Smooth muscle cell (in vitro differentiated cells): ENCODE measurements around the gene ESR2. TPM values are rescaled to one million over a fixed set of nuclear protein-coding genes. Genes with fewer than 3 reads are reported as not detected.
A peak's percentile ranks its signal among the peaks of the same experiment; 100 is the strongest.

Experiments
- DNase-seq: peaks from one replicate; lab custom pipeline; 2025; ENCODE audit not compliant: unreplicated experiment; lab: John Stamatoyannopoulos, UW
- H2AFZ ChIP-seq: fragments of 200-600 bp; sonication (generic); 2 replicates; pipeline ENCODE4 v1.6.0; 2016; ENCODE audit warnings: antibody characterized with exemption, low read depth, mild to moderate bottlenecking
- H3F3A ChIP-seq: fragments of 200-600 bp; sonication (generic); 2 replicates; pipeline ENCODE4 v1.6.0; 2017; ENCODE audit warnings: antibody characterized with exemption, low read depth
- H3K27ac ChIP-seq: fragments of 200-600 bp; sonication (generic); 2 replicates; pipeline ENCODE4 v1.5.1; 2016; ENCODE audit warnings: low read depth, mild to moderate bottlenecking
- H3K27me3 ChIP-seq: fragments of 200-600 bp; sonication (generic); 2 replicates; pipeline ENCODE4 v1.6.1; 2016; ENCODE audit warnings: low read depth, mild to moderate bottlenecking
- H3K36me3 ChIP-seq: fragments of 200-600 bp; sonication (generic); 2 replicates; pipeline ENCODE4 v1.5.1; 2016; ENCODE audit warnings: low read depth
- H3K4me1 ChIP-seq: fragments of 200-600 bp; sonication (generic); 2 replicates; pipeline ENCODE4 v1.5.1; 2016; ENCODE audit warnings: low read depth
- H3K4me2 ChIP-seq: fragments of 200-600 bp; sonication (generic); 2 replicates; pipeline ENCODE4 v1.6.0; 2016; ENCODE audit warnings: mild to moderate bottlenecking
- H3K4me3 ChIP-seq: fragments of 200-600 bp; sonication (generic); 2 replicates; pipeline ENCODE4 v1.5.1; 2016; ENCODE audit warnings: mild to moderate bottlenecking
- H3K79me2 ChIP-seq: fragments of 200-600 bp; sonication (generic); 2 replicates; pipeline ENCODE4 v1.6.0; 2016; ENCODE audit warnings: low read depth, mild to moderate bottlenecking
- H3K9ac ChIP-seq: fragments of 200-600 bp; sonication (generic); 2 replicates; pipeline ENCODE4 v1.6.0; 2016; ENCODE audit warnings: low read depth
- H3K9me3 ChIP-seq: fragments of 200-600 bp; sonication (generic); replicated peaks from 2 replicates; pipeline ENCODE4 v1.5.1; 2016; ENCODE audit warnings: low read depth
- H4K20me1 ChIP-seq: fragments of 200-600 bp; sonication (generic); 2 replicates; pipeline ENCODE4 v1.6.0; 2016; ENCODE audit warnings: low read depth
- CTCF ChIP-seq: fragments of 200-600 bp; sonication (generic); IDR thresholded peaks from 2 replicates; pipeline ENCODE4 v1.5.1; 2017; ENCODE audit warnings: borderline replicate concordance, mild to moderate bottlenecking, antibody characterized with exemption; ENCODE audit not compliant: insufficient read depth, poor library complexity, severe bottlenecking
- WGBS: methylation state at CpG from one replicate; pipeline ENCODE4 v1.1.7; 2016; ENCODE audit warnings: low lambda C conversion rate; 5-methylcytosine and 5-hydroxymethylcytosine counted together
- polyA plus RNA-seq: library from polyadenylated mRNA; unstranded; fragments of >200 nt; fragmentation: Nextera tagmentation; extraction: Ambion mirVana; gene quantifications from 2 replicates; pipeline ENCODE4 v1.2.1, GENCODE V29; 2016
- total RNA-seq: library from RNA; depleted of rRNA; stranded (reverse); fragments of >200 nt; gene quantifications from 2 replicates; pipeline ENCODE4 v1.2.3, GENCODE V29; 2014

Gene ESR2
- total and polyA plus RNA-seq, 2 experiments from 2014 or later, result not detected

DNA sequence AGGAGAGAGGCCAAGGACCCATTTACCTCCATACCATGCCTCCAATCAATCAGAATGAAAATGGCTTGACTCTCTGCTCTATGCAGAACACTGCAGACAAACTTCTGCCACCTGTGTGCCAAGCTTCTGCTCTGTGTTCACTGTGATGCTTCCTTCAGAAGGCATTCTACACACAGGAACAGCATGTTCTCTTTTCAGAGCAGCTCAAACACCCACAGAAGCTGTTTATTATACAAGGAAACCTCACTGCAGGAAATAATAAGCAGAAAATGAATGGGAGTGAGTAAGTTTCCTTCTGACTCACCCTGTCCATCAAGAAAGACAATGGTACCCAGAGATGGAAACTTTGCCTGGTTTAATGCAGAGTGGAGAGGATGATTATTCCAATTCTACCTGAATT is 2.4 kb upstream of the ESR2 start:
- Histone ChIP-seq H4K20me1 (no peaks in the 10 kb centered on the region), H3K9ac (no peak overlapping the region), H3K27ac (no peak overlapping the region), H3K27me3 (peaks cover 62% of the 10 kb centered on the region), H3K4me2 (no peak overlapping the region), H3K9me3 (no peaks in the 10 kb centered on the region), H3K4me1 (peaks cover 14% of the 10 kb centered on the region), H3K79me2 (no peaks in the 10 kb centered on the region), H3F3A (no peaks in the 10 kb centered on the region), H2AFZ (no peak overlapping the region), H3K4me3 (no peak overlapping the region), H3K36me3 (no peaks in the 10 kb centered on the region)
- DNase-seq, result no peak
- no peak for TF ChIP-seq CTCF

DNA sequence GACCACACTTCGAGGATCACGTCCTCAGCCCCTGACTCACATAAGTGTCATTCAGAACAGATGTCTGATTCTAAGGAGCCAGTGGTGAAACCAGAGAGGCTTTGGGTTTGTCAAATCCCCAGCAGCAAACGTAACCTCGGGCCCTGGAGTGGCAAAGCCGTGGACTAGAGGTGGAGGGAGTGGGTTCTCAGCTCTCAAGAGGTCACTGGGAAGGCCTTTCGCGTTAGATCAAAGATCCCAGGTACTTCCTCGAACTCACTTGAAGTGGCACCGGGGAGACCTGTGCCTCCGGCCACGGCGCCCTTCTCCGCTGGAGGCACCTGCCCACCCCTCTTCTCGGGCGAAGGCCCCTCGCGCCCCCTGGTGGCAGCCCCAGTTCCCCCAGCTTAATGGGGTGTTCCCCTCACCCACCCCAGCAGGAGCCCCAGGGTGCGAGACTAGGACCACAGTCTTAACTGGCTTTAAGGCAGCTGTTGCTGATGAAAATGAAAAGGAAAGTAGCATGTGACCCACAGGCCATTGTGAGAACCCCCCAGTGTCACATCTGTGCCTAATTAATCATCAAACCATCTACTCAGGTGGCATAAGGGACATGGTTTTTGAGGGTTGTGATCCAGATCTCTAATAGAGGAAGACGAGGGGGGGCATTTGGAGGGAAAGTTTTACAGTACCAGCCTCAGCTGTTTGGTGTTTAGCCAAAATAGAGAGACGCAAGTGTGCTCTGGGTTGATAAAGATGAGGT is 672 bp upstream of the ESR2 start:
- Histone ChIP-seq H3K9ac (no peak overlapping the region), H4K20me1 (no peaks in the 10 kb centered on the region), H3K79me2 (no peaks in the 10 kb centered on the region), H3K9me3 (no peaks in the 10 kb centered on the region), H3K36me3 (no peaks in the 10 kb centered on the region), H3K4me2 (peak overlapping the region; percentile 88), H3K4me1 (peaks cover 14% of the 10 kb centered on the region), H3K27ac (no peak overlapping the region), H2AFZ (peak overlapping the region; percentile 74), H3K4me3 (peak overlapping the region; percentile 46), H3F3A (no peaks in the 10 kb centered on the region), H3K27me3 (peaks cover 65% of the 10 kb centered on the region)
- WGBS, result 11% methylated on average over 19 of the region's 20 CpGs
- peak; percentile 89 for TF ChIP-seq CTCF
- peak; percentile 30 for DNase-seq

- Histone ChIP-seq H3K9me3 (no peaks in the 10 kb centered on the region), H3K4me1 (peaks cover 14% of the 10 kb centered on the region), H3F3A (no peaks in the 10 kb centered on the region), H3K36me3 (no peaks in the 10 kb centered on the region), H4K20me1 (no peaks in the 10 kb centered on the region), H3K4me2 (no peak overlapping the region), H2AFZ (no peak overlapping the region), H3K79me2 (no peaks in the 10 kb centered on the region), H3K9ac (no peak overlapping the region), H3K4me3 (no peak overlapping the region), H3K27ac (no peak overlapping the region), H3K27me3 (peaks cover 54% of the 10 kb centered on the region)
- DNase-seq, result no peak
- WGBS, result 81% methylated on average over 3 of the region's 3 CpGs
- TF ChIP-seq CTCF, result no peak
Measured at GRCh38 chr14:64292197-64292596, 2.0 kb downstream of the ESR2 start.

DNA sequence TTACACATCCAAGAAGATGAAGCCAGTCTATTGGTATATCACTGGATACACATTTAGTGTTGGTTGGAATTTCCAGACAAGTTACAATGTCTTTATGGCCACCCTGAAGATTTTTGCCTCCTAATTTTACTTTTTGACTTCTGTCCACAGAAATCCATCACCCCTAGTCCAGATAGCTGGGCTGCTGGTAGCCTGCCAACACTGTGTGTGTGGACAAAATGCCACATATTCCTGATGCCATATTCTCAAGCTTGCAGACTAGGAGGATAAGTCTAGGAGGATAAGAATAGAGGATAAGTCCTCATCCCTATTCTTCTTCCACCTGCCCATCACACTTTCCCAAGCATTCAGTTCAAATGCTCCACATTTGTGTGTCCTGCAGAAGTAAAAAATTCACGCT is 4.6 kb downstream of the ESR2 start:
- Histone ChIP-seq H3K79me2 (no peaks in the 10 kb centered on the region), H3K9ac (no peak overlapping the region), H3F3A (no peaks in the 10 kb centered on the region), H3K27me3 (peaks cover 33% of the 10 kb centered on the region), H2AFZ (no peak overlapping the region), H3K9me3 (no peaks in the 10 kb centered on the region), H3K4me2 (no peak overlapping the region), H3K27ac (no peak overlapping the region), H3K36me3 (no peaks in the 10 kb centered on the region), H3K4me1 (peaks cover 14% of the 10 kb centered on the region), H4K20me1 (no peaks in the 10 kb centered on the region), H3K4me3 (no peak overlapping the region)
- DNase-seq, result no peak
- WGBS, result 100% methylated on average over 1 of the region's 1 CpG
- no peak for TF ChIP-seq CTCF
